GM21526 (cell line): Measurements from ENCODE around the gene SCOC.
"Not testable (repeated sequence)": the region's sequence is repeated elsewhere in the genome, so short reads cannot be mapped to it uniquely, and the experiment has no call there.

ENCODE experiments used
- ATAC-seq: cut with Tn5 transposase; IDR thresholded peaks from one replicate; pipeline ENCODE4 v1.9.1; 2021; ENCODE audit warnings: moderate library complexity; ENCODE audit not compliant: unreplicated experiment, low FRiP score

The SCOC gene

GRCh38 chr4:140359562-140360427 is 13.7 kb upstream of the SCOC start:
- ATAC-seq: peak; percentile 94

GRCh38 chr4:140361099-140361498 is 12.3 kb upstream of the SCOC start:
- ATAC-seq: no peak

GRCh38 chr4:140363051-140363450 is 10.4 kb upstream of the SCOC start:
- ATAC-seq: no peak

- no peak for ATAC-seq
Measured at GRCh38 chr4:140363558-140363957, 9.9 kb upstream of the SCOC start.

- no peak for ATAC-seq
Measured at GRCh38 chr4:140367738-140368137, 5.7 kb upstream of the SCOC start.

- ATAC-seq: no peak
Measured at GRCh38 chr4:140368686-140369085, 4.8 kb upstream of the SCOC start.

GRCh38 chr4:140372751-140373327 is 607 bp upstream of the SCOC start:
- peak; percentile 67 for ATAC-seq

GRCh38 chr4:140374130-140374477 is 658 bp downstream of the SCOC start:
- ATAC-seq: no peak

GRCh38 chr4:140382732-140383131 is 9.3 kb downstream of the SCOC start:
- no peak for ATAC-seq

GRCh38 chr4:140388015-140388414 is 14.6 kb downstream of the SCOC start:
- ATAC-seq: no peak

GRCh38 chr4:140395668-140396067 is 22.2 kb downstream of the SCOC start:
- ATAC-seq: no peak

GRCh38 chr4:140400111-140400510 is 26.7 kb downstream of the SCOC start:
- ATAC-seq: no peak

GRCh38 chr4:140406292-140406691 is 32.8 kb downstream of the SCOC start:
- ATAC-seq: no peak

GRCh38 chr4:140408974-140409373 is 35.5 kb downstream of the SCOC start:
- no peak for ATAC-seq

GRCh38 chr4:140413130-140413969 is 39.9 kb downstream of the SCOC start:
- ATAC-seq: not testable (repeated sequence)

GRCh38 chr4:140423106-140423505 is 49.7 kb downstream of the SCOC start:
- no peak for ATAC-seq

GRCh38 chr4:140426610-140427105 is 53.2 kb downstream of the SCOC start:
- peak; percentile 22 for ATAC-seq

- ATAC-seq: peak; percentile 91
Measured at GRCh38 chr4:140427106-140427918, 53.9 kb downstream of the SCOC start, which contains the start of gene CLGN. TSS of gene CLGN (minus strand) at chr4:140427648. CDS start at chr4:140413078, 14,570 bp downstream.

GRCh38 chr4:140427919-140428471 is 54.5 kb downstream of the SCOC start:
- ATAC-seq: no peak
